ENCODE results near the gene SEPHS2.

The SEPHS2 gene

DNA sequence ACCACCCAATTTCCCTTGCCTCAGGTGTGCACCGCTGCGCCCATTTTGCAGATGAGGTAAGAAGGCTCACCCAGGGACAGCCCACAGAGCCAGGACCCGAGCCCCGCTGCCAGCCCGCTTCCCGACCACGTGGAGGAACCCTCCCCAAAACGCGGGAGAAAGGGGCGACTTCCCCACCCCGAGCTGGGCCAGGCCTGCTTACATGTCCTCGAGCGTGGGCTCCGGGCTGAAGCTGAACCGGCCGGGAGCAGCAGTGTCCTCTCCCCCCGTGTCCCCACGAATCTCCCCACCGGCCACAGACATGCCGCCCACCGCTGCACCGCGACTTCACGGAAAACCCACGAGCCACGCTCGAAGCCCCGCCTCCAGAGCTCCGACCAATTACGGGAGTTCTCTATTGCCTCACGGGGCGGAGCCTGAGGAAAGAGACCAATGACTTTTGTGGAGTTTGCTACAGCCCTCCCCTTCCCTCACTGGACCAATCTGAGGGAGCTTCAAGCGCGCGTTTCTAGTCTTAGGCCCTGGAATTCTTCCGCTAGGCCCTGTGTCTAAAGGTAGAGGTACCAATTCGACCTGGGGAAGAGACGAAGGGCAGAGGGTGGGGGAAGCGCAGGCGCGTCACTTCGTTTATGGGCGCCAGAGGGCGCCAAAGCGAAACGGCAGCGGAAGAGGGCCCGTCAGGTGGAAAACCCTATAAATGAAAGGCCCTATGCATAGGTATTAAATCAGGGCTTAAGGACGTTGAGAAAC is 15.8 kb downstream of the SEPHS2 start, which contains the start of gene DCTPP1:
TSS of gene DCTPP1 (minus strand) at position 353 of the 750 bp plus-strand sequence. CDS start at position 303, 50 bp downstream.
- peak within 1 kb of the TSS; percentile 85 to 94 for H3K4me3 ChIP-seq (replicated peaks in 1 of 2; ENCODE audit: low read depth in 2 of 2, low read length in 2 of 2)
- TF ChIP-seq CTCF (IDR thresholded peaks at IDR 0.05; ENCODE audit: low read depth, low read length) = peak; percentile 70
- peak; percentile 98 to 99 for DNase-seq (ENCODE audit: low read depth in 2 of 2)

DNA sequence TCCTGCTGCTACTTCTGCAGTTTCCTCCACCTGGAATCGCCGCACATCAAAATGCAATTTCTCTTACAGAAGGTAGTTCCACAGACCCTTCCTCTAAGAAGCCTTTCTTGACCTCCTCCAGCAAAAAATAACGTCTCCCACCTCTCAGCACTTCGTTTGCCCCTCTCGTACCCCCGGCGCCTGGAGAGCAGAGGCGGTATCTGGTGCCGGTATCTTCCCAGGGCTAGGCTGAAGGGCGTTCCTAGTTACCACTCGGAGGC is 16.3 kb downstream of the SEPHS2 start:
- TF ChIP-seq CTCF (IDR thresholded peaks at IDR 0.05; ENCODE audit: low read depth, low read length) = no peak

GRCh38 chr16:30428055-30428454 is 17.6 kb downstream of the SEPHS2 start:
- no peak overlapping the region for H3K4me3 ChIP-seq (replicated peaks in 1 of 2; ENCODE audit: low read depth in 2 of 2, low read length in 2 of 2)
- DNase-seq (ENCODE audit: low read depth in 2 of 2) = no peak
- no peak for TF ChIP-seq CTCF (IDR thresholded peaks at IDR 0.05; ENCODE audit: low read depth, low read length)

More for the DNA sequence above, 16.3 kb downstream of the SEPHS2 start:
- DNase-seq (ENCODE audit: low read depth in 2 of 2) = no peak
- peak overlapping the region; percentile 85 to 94 for H3K4me3 ChIP-seq (replicated peaks in 1 of 2; ENCODE audit: low read depth in 2 of 2, low read length in 2 of 2)

DNA sequence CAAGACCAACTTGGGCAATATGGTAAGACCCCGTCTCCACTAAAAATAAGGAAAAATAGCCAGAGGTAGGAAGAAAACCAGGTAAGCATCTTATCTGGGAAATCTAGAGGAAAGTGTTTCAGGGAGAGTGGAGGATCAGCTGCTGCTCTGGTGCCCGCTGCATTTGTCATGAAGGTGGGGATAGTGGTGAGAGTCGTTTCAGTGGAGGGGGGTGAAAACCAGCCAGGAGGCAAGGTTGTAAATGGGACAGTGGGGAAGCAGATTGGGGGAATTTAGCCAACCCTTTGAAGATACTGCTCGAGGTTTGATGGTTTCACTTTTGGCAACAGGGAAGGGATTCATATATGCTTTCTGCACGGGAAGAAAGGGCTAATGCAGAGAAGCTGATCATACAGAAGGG is 24.7 kb downstream of the SEPHS2 start:
- no peak overlapping the region for H3K4me3 ChIP-seq (replicated peaks in 1 of 2; ENCODE audit: low read depth in 2 of 2, low read length in 2 of 2)
- TF ChIP-seq CTCF (IDR thresholded peaks at IDR 0.05; ENCODE audit: low read depth, low read length) = no peak
- no peak for DNase-seq (ENCODE audit: low read depth in 2 of 2)

GRCh38 chr16:30418350-30419181 is 27.1 kb downstream of the SEPHS2 start:
- H3K4me3 ChIP-seq (replicated peaks in 1 of 2; ENCODE audit: low read depth in 2 of 2, low read length in 2 of 2) = peak overlapping the region; percentile 22 to 59
- no peak for TF ChIP-seq CTCF (IDR thresholded peaks at IDR 0.05; ENCODE audit: low read depth, low read length)

GRCh38 chr16:30417529-30418349 is 27.9 kb downstream of the SEPHS2 start:
- peak overlapping the region; percentile 43 to 59 for H3K4me3 ChIP-seq (replicated peaks in 1 of 2; ENCODE audit: low read depth in 2 of 2, low read length in 2 of 2)
- TF ChIP-seq CTCF (IDR thresholded peaks at IDR 0.05; ENCODE audit: low read depth, low read length) = no peak
- DNase-seq (ENCODE audit: low read depth in 2 of 2) = peak; percentile 88 to 95

More at GRCh38 chr16:30418350-30419181, 27.1 kb downstream of the SEPHS2 start:
- no peak for DNase-seq (ENCODE audit: low read depth in 2 of 2)

Data from cardiac fibroblast (primary cell).